ENCODE results near the gene OGFR. TPM values are rescaled to one million over a fixed set of nuclear protein-coding genes. Genes with fewer than 3 reads are reported as not detected.

OGFR gene
- total RNA-seq, 1 experiment from 2014 or later: 78.9 TPM

- peak overlapping the region; percentile 77 for H2AFZ ChIP-seq (ENCODE audit: low read length)
- H3K4me2 ChIP-seq (ENCODE audit: low read length): peak overlapping the region; percentile 97
- TF ChIP-seq EZH2 (IDR thresholded peaks at IDR 0.05; ENCODE audit: low read length, unreplicated experiment) (no peak), EZH2phosphoT487 (IDR thresholded peaks at IDR 0.05; ENCODE audit: borderline replicate concordance, low read length) (no peak)
- TF ChIP-seq, protein P1, sequence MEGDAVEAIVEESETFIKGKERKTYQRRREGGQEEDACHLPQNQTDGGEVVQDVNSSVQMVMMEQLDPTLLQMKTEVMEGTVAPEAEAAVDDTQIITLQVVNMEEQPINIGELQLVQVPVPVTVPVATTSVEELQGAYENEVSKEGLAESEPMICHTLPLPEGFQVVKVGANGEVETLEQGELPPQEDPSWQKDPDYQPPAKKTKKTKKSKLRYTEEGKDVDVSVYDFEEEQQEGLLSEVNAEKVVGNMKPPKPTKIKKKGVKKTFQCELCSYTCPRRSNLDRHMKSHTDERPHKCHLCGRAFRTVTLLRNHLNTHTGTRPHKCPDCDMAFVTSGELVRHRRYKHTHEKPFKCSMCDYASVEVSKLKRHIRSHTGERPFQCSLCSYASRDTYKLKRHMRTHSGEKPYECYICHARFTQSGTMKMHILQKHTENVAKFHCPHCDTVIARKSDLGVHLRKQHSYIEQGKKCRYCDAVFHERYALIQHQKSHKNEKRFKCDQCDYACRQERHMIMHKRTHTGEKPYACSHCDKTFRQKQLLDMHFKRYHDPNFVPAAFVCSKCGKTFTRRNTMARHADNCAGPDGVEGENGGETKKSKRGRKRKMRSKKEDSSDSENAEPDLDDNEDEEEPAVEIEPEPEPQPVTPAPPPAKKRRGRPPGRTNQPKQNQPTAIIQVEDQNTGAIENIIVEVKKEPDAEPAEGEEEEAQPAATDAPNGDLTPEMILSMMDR (conservative IDR thresholded peaks at IDR 0.05; ENCODE audit: low read depth, low read length): no peak
These were observed 20.1 kb downstream of the OGFR start for GRCh38 chr20:62824476-62825332.

GRCh38 chr20:62825333-62825985 lies 20.8 kb downstream of the OGFR start:
- ChIA-PET POLR2A (ENCODE audit: unreplicated experiment) (interaction anchor here (0.8 to 0.9 kb wide), 2 partner anchors 15 to 36 kb away, joined by 5 to 7 read pairs; partner anchors contain the start of gene TCFL5), CTCF (interaction anchor here (1.3 kb wide), 1 partner anchor 36 kb away, joined by 4 read pairs; the partner anchor contains the start of gene TCFL5)
- TF ChIP-seq EZH2 (IDR thresholded peaks at IDR 0.05; ENCODE audit: low read length, unreplicated experiment) (no peak), EZH2phosphoT487 (IDR thresholded peaks at IDR 0.05; ENCODE audit: borderline replicate concordance, low read length) (no peak)
- TF ChIP-seq, protein P1 (conservative IDR thresholded peaks at IDR 0.05; ENCODE audit: low read depth, low read length): no peak
- Histone ChIP-seq H3K27me3 (ENCODE audit: low read length) (no peaks in the 10 kb centered on the region), H3K27ac (ENCODE audit: low read length) (no peak overlapping the region), H2AFZ (ENCODE audit: low read length) (no peak overlapping the region), H3K79me2 (ENCODE audit: low read length) (no peaks in the 10 kb centered on the region), H3K9ac (ENCODE audit: low read length) (no peak overlapping the region), H3K4me1 (ENCODE audit: insufficient read depth, low read length) (peaks cover 8% of the 10 kb centered on the region), H3K9me3 (ENCODE audit: low read length) (no peaks in the 10 kb centered on the region), H3K4me3 (ENCODE audit: low read length) (no peak overlapping the region), H3K36me3 (ENCODE audit: low read depth, low read length) (no peaks in the 10 kb centered on the region), H3K4me2 (ENCODE audit: low read length) (no peak overlapping the region), H4K20me1 (ENCODE audit: low read length) (no peaks in the 10 kb centered on the region), H3F3A (ENCODE audit: low read length, unreplicated experiment) (no peaks in the 10 kb centered on the region), H3K9me2 (replicated peaks; ENCODE audit: low read length) (no peaks in the 10 kb centered on the region)
- DNase-seq: no peak
- no peak for ATAC-seq
- intact Hi-C loops (cut with micrococcal nuclease): loop anchor here (10.0 kb wide), 1 partner anchor 99 kb away; the partner anchor contains the start of gene DIDO1
- no TSS peak for BruUV-seq (replicated peaks)

More at GRCh38 chr20:62824476-62825332, 20.1 kb downstream of the OGFR start:
- no peaks in the 10 kb centered on the region for H4K20me1 ChIP-seq (ENCODE audit: low read length)
- H3K27me3 ChIP-seq (ENCODE audit: low read length): no peaks in the 10 kb centered on the region
- intact Hi-C loops (cut with micrococcal nuclease): loop anchor here (10.0 kb wide), 1 partner anchor 100 kb away; the partner anchor contains the start of gene DIDO1
- peaks cover 9% of the 10 kb centered on the region for H3K4me1 ChIP-seq (ENCODE audit: insufficient read depth, low read length)
- peak overlapping the region; percentile 62 for H3K4me3 ChIP-seq (ENCODE audit: low read length)
- H3K9me2 ChIP-seq (replicated peaks; ENCODE audit: low read length): no peaks in the 10 kb centered on the region
- DNase-seq (peak; percentile 42), ATAC-seq (peak; percentile 65)
- CTCF ChIA-PET: interaction anchor here (0.7 to 1.3 kb wide), 2 partner anchors 11 to 37 kb away, joined by 3 to 4 read pairs; partner anchors contain the start of gene TCFL5
- BruUV-seq (replicated peaks): no TSS peak
- no peak overlapping the region for H3K27ac ChIP-seq (ENCODE audit: low read length)
- no peak overlapping the region for H3K9ac ChIP-seq (ENCODE audit: low read length)
- no peaks in the 10 kb centered on the region for H3K9me3 ChIP-seq (ENCODE audit: low read length)
- POLR2A ChIA-PET (ENCODE audit: unreplicated experiment): interaction anchor here (0.8 to 0.9 kb wide), 2 partner anchors 16 to 37 kb away, joined by 5 to 7 read pairs; partner anchors contain the start of gene TCFL5
- H3K36me3 ChIP-seq (ENCODE audit: low read depth, low read length): no peaks in the 10 kb centered on the region
- H3F3A ChIP-seq (ENCODE audit: low read length, unreplicated experiment): no peaks in the 10 kb centered on the region
- H3K79me2 ChIP-seq (ENCODE audit: low read length): no peaks in the 10 kb centered on the region

Measured in PC-3 (cell line).